Muscle of arm (tissue), 12 donors: ENCODE measurements around the gene SCLY. TPM values are rescaled to one million over a fixed set of nuclear protein-coding genes. Genes with fewer than 3 reads are reported as not detected.

Source experiments
- DNase-seq: peaks from one replicate; pipeline ENCODE4 v3.0.0-alpha.2; 2013
- polyA plus RNA-seq, 12 donors: library from polyadenylated mRNA; unstranded; fragments of 120-200 nt; gene quantifications; one replicate each; pipeline ENCODE4 v1.2.1, GENCODE V29; 2013; ENCODE audit not compliant: insufficient read length in 12 of 12

The SCLY gene
- polyA plus RNA-seq, 12 donors: 7.7 to 13.9 (median 10.2) TPM; not detected in 1

- no peak for DNase-seq
Observed at GRCh38 chr2:238137885-238138284, 77.1 kb downstream of the SCLY start.

- no peak for DNase-seq
Observed at GRCh38 chr2:238138331-238139195, 77.8 kb downstream of the SCLY start, which contains the start of gene KLHL30. TSS of gene KLHL30 (plus strand) at chr2:238138668. CDS start at chr2:238140755, 2,087 bp downstream.

GRCh38 chr2:238139196-238140039 lies 78.6 kb downstream of the SCLY start:
- DNase-seq: no peak

GRCh38 chr2:238140040-238140439 lies 79.2 kb downstream of the SCLY start:
- DNase-seq: no peak

GRCh38 chr2:238140721-238141540 lies 80.1 kb downstream of the SCLY start:
- no peak for DNase-seq

GRCh38 chr2:238141541-238142318 lies 80.9 kb downstream of the SCLY start:
- no peak for DNase-seq

- no peak for DNase-seq
Observed at GRCh38 chr2:238142382-238143205, 81.8 kb downstream of the SCLY start.

GRCh38 chr2:238143239-238143951 lies 82.6 kb downstream of the SCLY start:
- peak; percentile 30 for DNase-seq

- no peak for DNase-seq
Observed at GRCh38 chr2:238144262-238144661, 83.5 kb downstream of the SCLY start.

GRCh38 chr2:238145046-238145445 lies 84.2 kb downstream of the SCLY start:
- DNase-seq: no peak

GRCh38 chr2:238145851-238146250 lies 85.0 kb downstream of the SCLY start:
- DNase-seq: no peak

GRCh38 chr2:238146884-238147544 lies 86.2 kb downstream of the SCLY start:
- no peak for DNase-seq

- no peak for DNase-seq
Observed at GRCh38 chr2:238148981-238149380, 88.2 kb downstream of the SCLY start.

Other genes starting within 250 kb of the SCLY start
- 10 to 100 TPM in 11 of 12 donors, not detected in 1; 24.1 to 53.3 (median 33.2) TPM for gene RAMP1, start 201.4 kb upstream of the SCLY start, polyA plus RNA-seq
- gene UBE2F, start 94.0 kb upstream of the SCLY start, polyA plus RNA-seq: 10 to 100 TPM in 11 of 12 donors, not detected in 1; 34.3 to 49.0 (median 40.4) TPM
- gene ESPNL, start 39.3 kb downstream of the SCLY start, polyA plus RNA-seq: 1 to 10 TPM in 9 of 12 donors, under 1 TPM in 1, not detected in 2; 0.24 to 2.4 (median 1.4) TPM
- gene KLHL30, start 77.7 kb downstream of the SCLY start, polyA plus RNA-seq: 100 to 1,000 TPM in 1 of 12 donors, 10 to 100 TPM in 9, 1 to 10 TPM in 2; 4.1 to 114 (median 14.2) TPM
- 10 to 100 TPM in 6 of 12 donors, 1 to 10 TPM in 5, not detected in 1; 6.6 to 34.1 (median 11.5) TPM for gene ERFE, start 98.0 kb downstream of the SCLY start, polyA plus RNA-seq
- gene ILKAP, start 142.7 kb downstream of the SCLY start, polyA plus RNA-seq: 10 to 100 TPM in 11 of 12 donors, not detected in 1; 30.9 to 62.5 (median 36.2) TPM
- gene HES6, start 179.0 kb downstream of the SCLY start, polyA plus RNA-seq: 10 to 100 TPM in 10 of 12 donors, 1 to 10 TPM in 1, not detected in 1; 5.9 to 53.7 (median 15.5) TPM
- 1 to 10 TPM in 11 of 12 donors, not detected in 1; 3.6 to 7.9 (median 4.6) TPM for gene PER2, start 227.6 kb downstream of the SCLY start, polyA plus RNA-seq